ENCODE measurements around the gene CHST1.

Gene CHST1

DNA sequence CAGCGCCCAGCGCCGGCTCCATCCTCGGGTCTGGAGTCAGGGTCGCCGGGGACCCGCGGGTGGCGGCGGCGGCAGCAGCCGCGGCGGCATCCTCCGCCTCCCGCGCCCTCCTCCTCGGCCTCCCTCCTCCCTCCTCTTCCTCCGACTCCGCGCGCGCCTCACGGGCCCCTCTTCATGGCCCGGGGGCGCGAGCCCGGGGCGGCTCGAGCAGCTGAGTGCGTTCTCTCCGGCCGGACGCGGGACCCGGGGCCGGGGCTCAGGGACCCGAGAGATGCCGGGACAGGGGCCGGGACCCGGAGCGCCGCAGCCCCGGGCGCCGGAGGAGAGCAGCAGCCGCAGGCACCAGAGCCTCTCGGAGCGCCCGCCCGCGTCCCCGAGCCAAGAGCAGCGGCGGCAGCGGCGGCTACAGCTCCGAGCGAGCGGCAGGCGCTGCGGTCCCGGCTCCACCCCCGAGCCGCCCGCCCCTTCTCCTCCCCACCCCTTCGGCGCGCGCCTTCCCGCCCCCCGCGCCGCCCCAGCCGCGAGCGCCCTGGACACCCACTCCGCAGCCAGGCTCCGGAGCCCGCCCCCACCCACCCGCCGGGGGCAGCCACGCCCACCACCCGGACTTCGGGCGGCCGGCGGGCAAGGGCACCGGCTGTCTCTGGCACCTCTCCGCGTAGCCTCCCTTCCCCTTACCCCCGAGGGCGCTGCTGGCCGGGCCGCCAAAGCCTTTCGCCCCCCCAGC, at the start of gene CHST1:
Gene CHST1 (minus strand): TSS at position 417 of the 727 bp plus-strand sequence. CDS start 14,699 bp downstream, outside the sequence.
- DNase-seq (ENCODE audit: low read depth): no peak

GRCh38 chr11:45713573-45713972, 48.2 kb upstream of the CHST1 start:
- no peak for DNase-seq (ENCODE audit: low read depth)

- no peak for DNase-seq (ENCODE audit: low read depth)
Measured at GRCh38 chr11:45710561-45710960, 45.1 kb upstream of the CHST1 start.

DNA sequence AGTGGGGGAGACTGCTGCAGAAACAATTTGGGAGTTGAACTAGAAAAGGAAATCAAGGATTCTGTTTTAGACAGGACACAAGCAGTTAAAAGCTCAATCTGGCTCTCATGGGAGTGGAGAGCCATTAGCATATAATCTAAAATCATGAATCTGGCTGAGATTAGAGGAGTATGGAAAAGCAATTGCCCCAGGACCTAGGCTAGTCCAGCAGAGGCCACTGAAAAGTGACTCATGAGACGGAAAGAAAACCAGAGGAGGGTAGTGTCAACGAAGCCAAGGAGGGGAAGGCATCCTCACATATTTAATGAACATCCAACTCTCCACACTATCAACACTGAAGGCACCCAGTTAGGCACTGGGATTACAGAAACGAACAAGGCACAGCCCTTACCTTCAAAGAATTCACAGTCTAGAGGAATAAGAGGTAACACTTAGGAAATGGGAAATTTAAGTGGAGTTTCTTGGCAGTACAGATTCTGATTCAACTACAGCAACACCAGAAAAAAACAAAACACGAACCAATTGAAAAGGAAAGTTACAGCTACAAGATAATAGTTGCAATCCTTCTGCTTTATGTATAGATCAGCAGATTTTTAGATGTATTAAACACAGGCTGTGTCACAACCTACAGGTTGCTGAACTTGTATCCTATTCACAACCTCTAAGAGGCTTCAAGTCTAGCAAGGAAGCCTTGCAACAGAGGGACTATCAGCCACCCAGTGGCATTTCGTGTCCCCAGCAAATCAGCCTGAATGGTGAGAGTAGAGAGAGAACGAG, 43.7 kb upstream of the CHST1 start:
- no peak for DNase-seq (ENCODE audit: low read depth)

GRCh38 chr11:45704635-45705034, 39.2 kb upstream of the CHST1 start:
- DNase-seq (ENCODE audit: low read depth): no peak

GRCh38 chr11:45704133-45704532, 38.7 kb upstream of the CHST1 start:
- no peak for DNase-seq (ENCODE audit: low read depth)

DNA sequence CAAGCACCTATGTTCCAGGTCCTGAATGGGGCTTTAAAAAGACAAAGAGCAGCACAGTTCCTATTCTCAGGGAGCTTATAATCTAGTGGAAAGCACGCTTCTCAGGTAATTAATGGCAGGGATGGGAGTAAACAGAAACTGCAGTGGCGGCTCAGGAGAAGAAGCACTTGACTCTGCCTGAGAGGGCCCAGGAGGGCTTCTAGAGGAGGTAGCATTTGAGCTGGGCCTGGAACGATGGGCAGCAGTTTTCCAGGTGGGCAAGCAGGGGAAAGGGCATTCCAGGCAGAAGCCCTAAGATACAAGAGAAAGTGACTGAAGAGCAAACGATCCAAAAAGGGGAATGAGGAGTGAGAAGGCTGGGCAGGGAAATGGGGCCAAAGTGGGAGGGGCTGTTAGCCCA, 37.1 kb upstream of the CHST1 start:
- no peak for DNase-seq (ENCODE audit: low read depth)

GRCh38 chr11:45698777-45699497, 33.5 kb upstream of the CHST1 start:
- no peak for DNase-seq (ENCODE audit: low read depth)

DNA sequence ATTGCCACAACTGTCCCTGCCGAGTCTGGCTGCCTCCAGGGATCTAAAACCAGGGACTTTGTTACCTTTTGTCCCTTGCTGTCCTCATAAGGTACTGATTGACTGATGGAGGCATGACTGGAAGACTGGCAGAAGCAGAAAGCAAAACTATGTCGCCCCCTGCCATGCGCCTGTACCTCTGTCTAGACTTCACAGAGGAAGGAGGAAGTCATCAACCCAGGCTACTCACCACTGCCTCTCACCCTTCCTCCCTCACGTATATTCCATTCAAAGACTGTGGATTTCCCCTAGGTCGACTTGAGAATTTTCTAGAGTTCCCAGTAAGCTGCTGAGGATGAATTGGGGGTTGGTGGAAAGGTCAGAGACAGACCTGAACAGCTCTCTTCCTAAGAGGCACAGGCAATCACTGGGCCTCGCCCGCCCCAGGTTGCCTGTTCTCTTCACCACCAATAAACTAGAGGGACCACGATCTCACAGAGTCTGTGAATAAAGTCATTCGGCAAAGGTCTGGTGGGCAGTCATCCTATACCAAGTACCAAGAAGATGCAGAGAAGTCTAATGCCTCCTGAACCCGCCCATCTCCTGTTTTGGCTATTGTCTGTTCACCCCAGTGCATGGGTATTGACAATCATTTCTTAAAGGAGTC, 27.5 kb upstream of the CHST1 start:
- DNase-seq (ENCODE audit: low read depth): no peak

GRCh38 chr11:45688472-45689033, 23.1 kb upstream of the CHST1 start:
- no peak for DNase-seq (ENCODE audit: low read depth)

- DNase-seq (ENCODE audit: low read depth): no peak
Measured at GRCh38 chr11:45687836-45688235, 22.4 kb upstream of the CHST1 start.

GRCh38 chr11:45685964-45686537, 20.6 kb upstream of the CHST1 start:
- no peak for DNase-seq (ENCODE audit: low read depth)

GRCh38 chr11:45684440-45684839, 19.0 kb upstream of the CHST1 start:
- no peak for DNase-seq (ENCODE audit: low read depth)

GRCh38 chr11:45683271-45684058, 18.0 kb upstream of the CHST1 start:
- no peak for DNase-seq (ENCODE audit: low read depth)

DNA sequence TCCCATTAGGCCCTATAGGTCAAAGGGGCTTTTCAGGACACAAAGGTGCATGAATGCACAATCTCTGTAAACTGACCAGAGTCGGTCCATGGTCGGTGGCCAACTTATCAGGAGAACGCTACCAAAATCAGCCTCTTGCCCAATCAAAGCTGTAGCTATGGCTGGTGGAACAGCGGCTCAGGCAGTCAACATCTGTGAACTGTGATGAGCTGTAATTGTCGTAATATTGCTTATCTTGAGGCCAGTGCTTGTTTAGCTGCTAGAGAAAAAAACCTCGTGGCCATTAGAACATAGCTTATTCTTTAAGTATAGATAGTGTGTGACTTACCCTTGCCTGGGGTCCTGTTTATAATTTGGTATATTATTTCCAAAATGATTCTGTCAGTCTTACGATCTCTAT, 14.4 kb upstream of the CHST1 start:
- no peak for DNase-seq (ENCODE audit: low read depth)

- DNase-seq (ENCODE audit: low read depth): no peak
Measured at GRCh38 chr11:45678976-45679375, 13.6 kb upstream of the CHST1 start.

GRCh38 chr11:45677770-45678512, 12.5 kb upstream of the CHST1 start:
- DNase-seq (ENCODE audit: low read depth): no peak

DNA sequence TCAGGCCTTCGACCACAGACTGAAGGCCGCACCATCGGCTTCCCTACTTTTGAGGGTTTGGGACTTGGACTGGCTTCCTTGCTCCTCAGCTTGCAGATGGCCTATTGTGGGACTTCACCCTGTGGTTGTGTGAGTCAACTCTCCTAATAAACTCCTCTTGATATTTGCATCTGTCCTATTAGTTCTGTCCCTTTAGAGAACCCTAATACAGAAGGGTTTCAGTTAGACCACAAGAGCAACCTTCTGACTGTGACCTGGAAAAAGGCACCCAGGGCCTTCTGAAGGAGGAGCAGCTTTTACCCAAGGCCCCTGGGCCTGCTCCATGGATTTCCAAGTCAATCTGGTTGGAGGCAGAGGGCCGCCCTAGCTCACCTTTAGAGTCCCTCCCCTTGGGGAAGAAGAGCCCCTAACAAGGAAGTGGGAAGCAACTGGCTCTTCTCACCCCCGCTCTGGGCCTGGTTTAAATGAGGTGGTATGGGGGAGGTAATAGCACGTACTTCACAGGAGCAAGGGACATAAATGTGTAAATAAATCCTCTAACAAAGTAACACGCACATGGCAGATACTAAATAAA, 11.2 kb upstream of the CHST1 start:
- no peak for DNase-seq (ENCODE audit: low read depth)

- DNase-seq (ENCODE audit: low read depth): no peak
Measured at GRCh38 chr11:45675646-45676045, 10.2 kb upstream of the CHST1 start.

Data from GM04503 (cell line).